T-helper 2 cell treated with Interferon-gamma antibody and Interleukin-4, amounts not matched to agents 5 μg/mL and 100 μg/mL, for 36 hours (primary cell): ENCODE results near the gene HSDL2.

Source experiments
- DNase-seq: peaks from one replicate; pipeline ENCODE4 v3.0.0; 2021; ENCODE audit warnings: low spot score
- H3K27ac Mint-ChIP-seq: one replicate; pipeline ENCODE4 v1.8.0; 2021; ENCODE audit warnings: mild to moderate bottlenecking, mixed read lengths
- H3K27me3 Mint-ChIP-seq: one replicate; pipeline ENCODE4 v1.8.0; 2021; ENCODE audit warnings: low read depth, mixed read lengths
- H3K36me3 Mint-ChIP-seq: one replicate; pipeline ENCODE4 v1.8.0; 2021; ENCODE audit warnings: low read depth, mixed read lengths
- H3K4me1 Mint-ChIP-seq: one replicate; pipeline ENCODE4 v1.8.0; 2021; ENCODE audit warnings: low read depth, mixed read lengths
- H3K4me3 Mint-ChIP-seq: one replicate; pipeline ENCODE4 v1.8.0; 2022; ENCODE audit warnings: mild to moderate bottlenecking, moderate library complexity, mixed read lengths
- H3K9me3 Mint-ChIP-seq: one replicate; pipeline ENCODE4 v1.8.0; 2021; ENCODE audit warnings: mixed read lengths

Gene HSDL2

DNA sequence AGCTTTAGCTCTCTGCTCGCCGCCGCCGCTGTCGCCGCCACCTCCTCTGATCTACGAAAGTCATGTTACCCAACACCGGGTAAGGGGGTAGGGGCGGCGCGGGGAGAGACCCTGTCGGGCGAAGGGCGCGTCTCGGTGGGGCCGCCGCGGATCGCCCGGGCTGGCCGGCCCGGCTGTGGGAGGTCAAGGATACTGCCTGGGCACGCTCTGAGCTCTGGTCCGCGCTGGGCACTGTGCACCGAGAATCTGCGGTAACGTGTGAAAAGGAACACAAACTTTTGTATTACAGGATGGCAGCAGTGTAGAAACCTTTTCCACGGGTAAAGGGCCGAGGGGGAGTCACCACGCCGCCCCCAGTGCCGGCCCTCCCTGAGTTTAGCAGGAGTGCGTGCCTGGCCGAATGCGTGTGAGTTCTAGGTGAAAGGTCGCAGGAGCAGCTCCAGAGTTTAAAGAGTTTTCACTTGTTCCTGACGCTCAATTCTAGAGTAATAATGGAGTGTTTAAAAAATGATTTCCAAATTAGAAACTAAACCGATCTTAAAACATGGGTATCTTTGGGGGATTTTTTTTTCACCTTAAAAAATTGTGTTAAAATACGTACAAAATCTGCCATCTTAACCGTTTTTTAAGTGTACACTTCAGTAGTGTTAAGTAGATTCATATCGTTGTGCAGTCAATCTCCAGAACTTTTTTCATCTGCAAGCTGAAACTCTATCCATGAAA lies at the start of gene HSDL2:
HSDL2 (plus strand) TSS at position 7 of the 723 bp plus-strand sequence; CDS start at position 63, 56 bp downstream.
- H3K27ac Mint-ChIP-seq: peak within 1 kb of the TSS; percentile 99
- no peaks in the 10 kb centered on the region for H3K27me3 Mint-ChIP-seq
- peaks cover 2% of the 10 kb centered on the region for H3K36me3 Mint-ChIP-seq
- H3K9me3 Mint-ChIP-seq: no peaks in the 10 kb centered on the region
- H3K4me1 Mint-ChIP-seq: peaks cover 43% of the 10 kb centered on the region
- H3K4me3 Mint-ChIP-seq: peak within 1 kb of the TSS; percentile 99
- no peak for DNase-seq

DNA sequence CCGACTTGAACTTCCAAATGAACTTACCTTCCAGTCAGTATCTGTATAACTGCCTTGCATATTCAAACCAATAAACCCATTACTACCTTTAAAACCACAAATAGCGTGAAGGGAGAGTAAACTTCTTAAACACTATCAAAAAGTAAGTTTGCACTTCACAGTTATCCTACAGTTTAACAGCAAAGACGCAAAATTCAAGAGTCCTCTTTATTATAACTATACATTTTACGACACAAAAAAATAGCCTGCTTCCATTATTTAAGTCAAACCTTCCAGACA lies 48.3 kb upstream of the HSDL2 start:
- no peaks in the 10 kb centered on the region for H3K9me3 Mint-ChIP-seq
- peak overlapping the region; percentile 96 for H3K27ac Mint-ChIP-seq
- no peak for DNase-seq
- peaks cover 17% of the 10 kb centered on the region for H3K36me3 Mint-ChIP-seq
- no peaks in the 10 kb centered on the region for H3K27me3 Mint-ChIP-seq
- peak overlapping the region; percentile 98 for H3K4me3 Mint-ChIP-seq
- H3K4me1 Mint-ChIP-seq: peaks cover 32% of the 10 kb centered on the region

DNA sequence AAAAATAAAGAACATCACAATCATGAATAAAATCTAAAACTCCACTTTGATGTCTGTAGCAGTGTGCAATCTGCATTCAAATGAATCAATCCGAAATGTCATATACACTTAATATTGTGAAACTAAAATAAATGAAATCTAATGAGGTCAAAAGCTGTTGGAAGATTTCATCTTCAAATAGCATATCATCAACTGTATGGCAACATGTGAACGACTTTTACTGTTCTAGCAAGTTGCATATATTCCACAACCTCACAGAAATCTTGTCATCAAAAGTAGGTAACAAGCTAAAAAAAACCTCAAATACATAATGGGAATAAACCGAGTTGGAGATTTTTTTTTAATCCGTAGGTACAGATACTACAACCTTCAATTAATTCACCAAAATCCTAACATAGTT lies 47.7 kb upstream of the HSDL2 start:
- Mint-ChIP-seq H3K4me1 (peaks cover 32% of the 10 kb centered on the region), H3K4me3 (peak overlapping the region; percentile 98), H3K9me3 (no peaks in the 10 kb centered on the region), H3K36me3 (peaks cover 17% of the 10 kb centered on the region), H3K27me3 (no peaks in the 10 kb centered on the region), H3K27ac (peak overlapping the region; percentile 96)
- no peak for DNase-seq

DNA sequence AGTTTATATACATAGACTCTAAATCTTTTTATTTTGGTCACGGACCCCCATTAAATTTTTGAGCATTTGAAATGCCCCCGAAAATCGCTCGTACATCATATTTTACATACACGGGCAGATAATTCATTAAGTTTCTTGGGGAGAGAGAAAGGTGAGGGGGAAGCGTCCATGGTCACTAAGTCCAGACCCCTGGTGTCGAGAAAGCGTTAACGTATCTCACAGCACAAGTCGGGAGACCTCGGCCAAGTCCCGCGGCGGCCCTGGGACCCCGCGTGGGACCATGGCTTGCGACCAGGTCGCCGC lies 47.3 kb upstream of the HSDL2 start:
- H3K4me3 Mint-ChIP-seq: peak overlapping the region; percentile 98

DNA sequence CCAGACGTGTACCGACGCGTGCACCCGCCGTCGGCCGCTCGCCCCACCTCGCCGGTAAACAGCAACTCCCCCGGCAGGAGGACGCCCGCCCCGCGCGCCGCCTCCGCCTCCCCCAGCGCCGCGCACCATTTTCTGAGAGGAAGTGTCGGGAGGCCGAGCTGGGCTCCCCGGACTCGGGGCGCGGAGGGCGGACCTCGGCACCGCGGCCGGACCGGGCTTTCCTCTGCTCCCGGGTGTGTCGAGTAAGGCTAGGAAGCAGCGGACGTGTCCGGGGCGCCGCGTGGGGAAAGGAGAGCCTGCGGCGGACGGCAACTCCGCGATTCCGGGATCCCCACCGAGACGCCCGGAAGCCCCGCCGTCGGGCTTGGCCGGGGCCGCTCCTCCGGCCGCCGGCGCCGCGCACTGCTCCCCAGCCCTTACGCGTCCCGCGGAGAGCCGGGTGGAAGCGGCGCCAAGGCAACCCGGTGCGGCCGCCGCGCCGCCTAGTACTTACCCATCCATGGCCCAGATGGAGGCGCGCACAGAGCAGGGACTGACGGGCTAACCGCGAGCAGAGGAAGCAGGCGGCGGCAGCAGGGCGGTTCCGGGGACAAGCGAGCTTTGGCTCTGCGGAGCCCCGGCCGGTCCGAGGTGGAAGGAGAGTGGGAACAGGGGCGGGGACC lies 46.8 kb upstream of the HSDL2 start, which contains the start of gene PTBP3:
PTBP3 (minus strand) TSS at position 643 of the 662 bp plus-strand sequence. CDS start 35,754 bp downstream, outside the sequence.
- Mint-ChIP-seq H3K4me1 (peaks cover 29% of the 10 kb centered on the region), H3K4me3 (peak within 1 kb of the TSS; percentile 98), H3K27ac (peak within 1 kb of the TSS; percentile 98), H3K9me3 (no peaks in the 10 kb centered on the region), H3K36me3 (peaks cover 12% of the 10 kb centered on the region), H3K27me3 (no peaks in the 10 kb centered on the region)
- peak; percentile 75 for DNase-seq

More for the DNA sequence above, 47.3 kb upstream of the HSDL2 start:
- Mint-ChIP-seq H3K27me3 (no peaks in the 10 kb centered on the region), H3K27ac (peak overlapping the region; percentile 96), H3K4me1 (peaks cover 34% of the 10 kb centered on the region), H3K9me3 (no peaks in the 10 kb centered on the region), H3K36me3 (peaks cover 16% of the 10 kb centered on the region)
- DNase-seq: no peak

DNA sequence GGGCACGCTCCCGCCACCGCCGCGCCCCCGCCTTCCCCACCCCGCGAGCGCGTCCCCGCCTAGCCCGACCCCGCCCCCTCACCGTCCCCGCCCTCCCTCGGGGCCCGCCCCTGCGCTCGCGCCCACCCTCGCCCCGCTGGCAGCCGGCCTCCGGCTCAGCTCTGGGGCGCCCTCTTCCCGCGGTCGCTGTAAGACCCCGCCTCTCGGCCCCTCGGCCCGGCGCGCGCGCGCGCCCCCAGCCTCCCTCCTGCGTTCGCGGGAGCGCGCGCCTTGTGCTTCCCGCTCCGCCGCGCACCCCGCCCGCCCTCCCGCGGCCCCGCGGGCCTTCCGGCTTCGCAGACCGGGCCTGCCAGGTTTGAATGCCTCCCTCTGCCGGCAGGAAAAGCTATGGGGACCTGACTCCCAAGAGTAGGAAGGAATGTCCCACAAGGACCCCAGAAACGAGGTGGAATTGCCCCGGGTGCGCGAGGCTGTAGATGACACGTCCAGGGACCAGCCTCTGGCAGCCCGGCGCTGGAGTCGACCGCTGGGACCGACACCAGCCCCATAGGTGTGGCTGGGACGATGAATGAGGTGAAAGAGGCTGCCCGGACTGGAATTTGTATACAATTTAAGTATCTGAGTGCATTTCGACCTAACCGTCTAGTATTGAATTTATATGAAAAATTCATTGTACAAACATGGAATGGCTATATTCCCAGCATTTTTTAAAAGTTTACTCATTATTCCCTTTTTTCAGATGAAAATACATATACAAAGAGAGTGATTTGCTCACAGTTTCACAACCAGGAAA lies 46.1 kb upstream of the HSDL2 start:
- peak; percentile 88 for DNase-seq
- peaks cover 6% of the 10 kb centered on the region for H3K36me3 Mint-ChIP-seq
- H3K9me3 Mint-ChIP-seq: no peaks in the 10 kb centered on the region
- peak overlapping the region; percentile 98 for H3K27ac Mint-ChIP-seq
- no peaks in the 10 kb centered on the region for H3K27me3 Mint-ChIP-seq
- peak overlapping the region; percentile 95 for H3K4me3 Mint-ChIP-seq
- peaks cover 23% of the 10 kb centered on the region for H3K4me1 Mint-ChIP-seq

DNA sequence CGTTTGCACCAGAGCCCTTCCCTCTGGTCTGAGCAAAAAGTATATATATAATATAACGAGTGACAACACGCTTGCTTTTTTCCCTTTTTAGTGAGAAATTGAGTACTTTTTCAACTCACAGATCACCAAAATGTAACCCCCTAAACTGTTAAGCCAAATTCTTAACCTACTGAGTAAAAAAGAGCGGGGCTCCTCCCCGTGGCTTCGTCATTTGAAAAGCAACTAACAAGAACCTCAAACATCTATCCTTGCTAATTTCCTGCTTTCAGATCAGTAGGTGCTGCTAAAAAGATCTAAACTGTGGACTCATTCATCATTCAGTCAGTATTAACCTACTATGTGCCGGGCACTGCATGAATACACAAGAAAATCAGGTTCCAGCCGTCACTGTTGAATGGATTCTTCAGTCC lies 45.5 kb upstream of the HSDL2 start:
- peak overlapping the region; percentile 95 for H3K4me3 Mint-ChIP-seq
- H3K27me3 Mint-ChIP-seq: no peaks in the 10 kb centered on the region
- DNase-seq: peak; percentile 54
- H3K4me1 Mint-ChIP-seq: peaks cover 23% of the 10 kb centered on the region
- H3K27ac Mint-ChIP-seq: peak overlapping the region; percentile 98
- peaks cover 5% of the 10 kb centered on the region for H3K36me3 Mint-ChIP-seq
- no peaks in the 10 kb centered on the region for H3K9me3 Mint-ChIP-seq

DNA sequence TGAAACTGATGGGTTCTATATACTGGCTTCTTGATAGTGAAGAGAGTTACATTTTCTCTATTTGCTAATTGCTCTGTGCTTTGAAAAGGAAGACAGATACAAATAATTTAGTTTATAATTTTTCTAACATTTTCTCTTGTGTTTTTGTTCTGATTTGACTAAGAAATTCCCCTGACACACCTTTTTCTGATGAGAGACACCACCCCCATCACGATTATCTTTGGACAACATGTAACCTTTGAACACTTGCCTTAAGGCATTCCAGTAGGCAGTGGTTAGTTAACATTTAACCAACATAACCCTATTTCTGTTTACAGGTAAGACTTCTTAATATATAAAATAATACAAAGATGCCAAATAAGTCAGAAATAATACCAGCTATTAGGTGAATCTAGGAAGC lies 42.4 kb upstream of the HSDL2 start:
- no peak for DNase-seq
- no peaks in the 10 kb centered on the region for H3K27me3 Mint-ChIP-seq
- no peaks in the 10 kb centered on the region for H3K36me3 Mint-ChIP-seq
- H3K27ac Mint-ChIP-seq: no peak overlapping the region
- H3K4me1 Mint-ChIP-seq: peaks cover 9% of the 10 kb centered on the region
- no peaks in the 10 kb centered on the region for H3K9me3 Mint-ChIP-seq
- no peak overlapping the region for H3K4me3 Mint-ChIP-seq

DNA sequence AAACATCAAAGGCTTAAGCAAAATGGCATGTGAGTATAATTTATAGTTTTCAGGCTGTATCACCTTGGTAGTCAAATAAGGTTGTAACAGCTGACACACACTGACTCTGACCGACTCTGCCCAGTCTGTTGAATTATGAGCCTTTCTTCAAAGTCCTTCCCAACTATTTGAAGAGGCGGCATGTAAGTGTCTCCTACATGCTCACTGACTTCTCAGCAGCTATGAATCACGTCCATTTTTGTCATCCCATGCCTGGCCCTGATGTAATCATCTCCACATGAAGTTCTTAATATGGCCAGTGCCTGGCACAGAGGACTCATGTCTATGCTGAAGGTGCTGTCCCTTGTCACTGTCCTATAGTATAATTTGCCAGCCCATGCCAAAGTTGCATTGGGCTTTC lies 41.3 kb upstream of the HSDL2 start:
- H3K4me1 Mint-ChIP-seq: peaks cover 9% of the 10 kb centered on the region
- H3K27me3 Mint-ChIP-seq: no peaks in the 10 kb centered on the region
- H3K9me3 Mint-ChIP-seq: no peaks in the 10 kb centered on the region
- DNase-seq: no peak
- no peak overlapping the region for H3K27ac Mint-ChIP-seq
- no peak overlapping the region for H3K4me3 Mint-ChIP-seq
- H3K36me3 Mint-ChIP-seq: no peaks in the 10 kb centered on the region

DNA sequence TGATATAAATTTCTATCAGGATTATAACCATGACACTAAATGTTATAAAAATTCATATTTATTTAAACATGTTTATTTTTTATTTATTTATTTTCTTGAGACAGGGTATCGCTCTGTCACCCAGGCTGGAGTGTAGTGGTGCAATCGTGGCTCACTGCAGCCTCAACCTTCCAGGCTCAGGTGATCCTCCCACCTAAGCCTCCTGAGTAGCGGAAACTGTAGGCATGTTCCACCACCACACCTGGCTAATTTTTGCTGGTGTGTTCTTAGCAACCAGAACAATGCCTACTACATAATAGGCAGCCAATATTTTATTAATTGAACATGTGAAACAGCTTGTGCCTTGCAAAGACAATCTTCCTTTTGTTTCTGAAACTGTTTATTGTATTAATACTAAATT lies 40.0 kb upstream of the HSDL2 start:
- no peak overlapping the region for H3K4me3 Mint-ChIP-seq
- H3K27me3 Mint-ChIP-seq: no peaks in the 10 kb centered on the region
- H3K27ac Mint-ChIP-seq: no peak overlapping the region
- no peak for DNase-seq
- no peaks in the 10 kb centered on the region for H3K9me3 Mint-ChIP-seq
- H3K4me1 Mint-ChIP-seq: peaks cover 4% of the 10 kb centered on the region
- H3K36me3 Mint-ChIP-seq: no peaks in the 10 kb centered on the region

DNA sequence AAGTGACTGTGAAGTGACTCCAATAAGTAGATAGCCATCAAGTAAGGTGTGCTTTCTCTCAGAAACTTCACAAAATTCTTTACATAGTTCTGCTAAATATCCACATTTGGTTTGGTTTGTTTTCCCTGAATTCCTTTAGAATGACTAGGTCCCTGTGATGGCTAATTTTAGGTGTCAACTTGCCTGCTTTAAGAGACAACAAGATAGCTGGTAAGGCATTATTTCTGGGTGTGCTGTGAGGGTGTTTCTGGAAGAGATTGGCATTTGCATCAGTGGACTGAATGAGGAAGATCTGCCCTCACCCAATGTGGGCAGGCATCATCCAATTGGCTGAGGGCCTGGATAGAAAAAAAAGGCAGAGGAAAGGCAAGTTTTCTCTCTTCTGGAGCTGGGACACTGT lies 38.2 kb upstream of the HSDL2 start:
- Mint-ChIP-seq H3K27ac (no peak overlapping the region), H3K4me1 (peaks cover 3% of the 10 kb centered on the region)
- no peak for DNase-seq

DNA sequence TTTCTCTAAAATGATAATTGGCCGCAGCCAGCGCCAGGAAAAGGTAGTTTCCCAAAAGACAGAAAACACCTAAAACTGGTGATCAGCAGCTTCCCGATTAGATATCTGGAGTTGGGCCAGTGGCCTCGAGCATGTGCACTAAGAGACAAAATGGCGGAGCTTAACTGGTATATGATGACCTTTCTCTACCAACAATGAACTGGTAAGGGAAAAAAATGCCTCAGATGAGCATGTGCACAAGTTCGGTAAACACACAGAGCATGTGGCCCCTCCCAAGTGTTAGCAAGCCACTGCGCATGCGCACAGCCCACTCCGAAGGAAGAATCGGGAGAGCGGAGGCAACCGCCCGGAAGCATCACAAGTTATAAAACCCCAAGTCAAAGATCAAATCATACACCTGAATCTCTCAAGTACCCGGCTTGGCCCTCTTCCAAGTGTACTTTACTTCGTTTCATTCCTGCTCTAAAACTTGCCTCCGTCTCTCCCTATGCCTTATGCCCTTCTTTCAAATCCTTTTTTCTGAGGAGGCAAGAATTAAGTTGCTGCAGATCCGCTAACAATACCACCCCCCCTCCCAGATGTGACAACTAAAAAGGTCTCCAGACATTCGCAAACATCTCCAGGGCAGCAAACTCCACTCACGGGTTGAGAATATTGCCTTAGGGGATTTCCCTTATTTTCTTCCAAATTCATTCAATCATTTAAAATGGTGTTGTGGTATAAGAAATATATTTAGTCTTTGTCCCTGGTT lies 31.5 kb upstream of the HSDL2 start:
- H3K36me3 Mint-ChIP-seq: no peaks in the 10 kb centered on the region
- H3K27me3 Mint-ChIP-seq: no peaks in the 10 kb centered on the region
- peak overlapping the region; percentile 84 for H3K27ac Mint-ChIP-seq
- H3K4me3 Mint-ChIP-seq: peak overlapping the region; percentile 75
- peaks cover 8% of the 10 kb centered on the region for H3K4me1 Mint-ChIP-seq
- peak; percentile 73 for DNase-seq
- H3K9me3 Mint-ChIP-seq: peaks cover 3% of the 10 kb centered on the region

More for the DNA sequence above, 38.2 kb upstream of the HSDL2 start:
- H3K36me3 Mint-ChIP-seq: no peaks in the 10 kb centered on the region
- no peaks in the 10 kb centered on the region for H3K9me3 Mint-ChIP-seq
- H3K4me3 Mint-ChIP-seq: no peak overlapping the region
- no peaks in the 10 kb centered on the region for H3K27me3 Mint-ChIP-seq

DNA sequence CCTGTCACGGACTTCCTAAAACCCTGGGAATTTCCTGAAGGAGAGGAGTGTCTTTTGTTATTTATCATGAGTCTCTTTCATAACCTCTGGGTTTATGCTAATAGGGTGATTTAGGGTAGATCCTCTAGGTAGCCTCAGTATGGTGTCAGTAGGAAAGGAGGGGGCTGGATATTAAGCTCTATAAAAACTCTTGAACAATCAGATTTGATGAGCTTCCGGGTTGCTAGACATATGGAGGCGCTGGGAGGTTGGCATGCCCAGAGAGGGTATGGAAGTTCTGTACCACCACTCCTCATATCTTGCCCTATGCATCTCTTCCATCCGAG lies 30.9 kb upstream of the HSDL2 start:
- H3K27ac Mint-ChIP-seq: no peak overlapping the region
- H3K4me3 Mint-ChIP-seq: peak overlapping the region; percentile 75
- H3K36me3 Mint-ChIP-seq: no peaks in the 10 kb centered on the region
- no peaks in the 10 kb centered on the region for H3K27me3 Mint-ChIP-seq
- DNase-seq: no peak
- peaks cover 10% of the 10 kb centered on the region for H3K4me1 Mint-ChIP-seq
- H3K9me3 Mint-ChIP-seq: peaks cover 3% of the 10 kb centered on the region

DNA sequence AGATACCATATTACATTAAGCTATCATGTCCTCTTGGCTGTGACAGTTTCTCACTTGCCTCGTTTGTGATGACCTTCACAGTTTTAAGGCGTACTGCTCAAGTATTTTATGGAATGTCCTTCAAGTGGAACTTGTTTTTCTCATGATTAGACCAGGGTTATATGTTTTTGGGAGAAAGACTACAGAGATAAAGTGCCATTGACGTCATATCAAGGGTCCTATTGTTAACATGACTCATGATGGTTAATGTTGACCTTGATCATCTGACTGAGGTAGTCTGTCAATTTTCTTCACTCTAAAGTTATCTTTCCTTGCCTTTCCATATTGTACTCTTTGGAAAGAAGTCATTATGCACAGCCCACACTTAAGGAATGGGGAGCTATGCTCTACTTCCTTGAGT lies 28.7 kb upstream of the HSDL2 start:
- Mint-ChIP-seq H3K36me3 (no peaks in the 10 kb centered on the region), H3K4me3 (no peak overlapping the region)

More for the DNA sequence above, 28.7 kb upstream of the HSDL2 start:
- DNase-seq: no peak
- Mint-ChIP-seq H3K27ac (no peak overlapping the region), H3K9me3 (peaks cover 7% of the 10 kb centered on the region), H3K27me3 (no peaks in the 10 kb centered on the region), H3K4me1 (peaks cover 26% of the 10 kb centered on the region)
